GM19397 (cell line): ENCODE results near the gene BLCAP.

Experiments used
- ATAC-seq: cut with Tn5 transposase; IDR thresholded peaks from one replicate; pipeline ENCODE4 v1.9.1; 2021; ENCODE audit warnings: mild to moderate bottlenecking, moderate library complexity; ENCODE audit not compliant: unreplicated experiment

The BLCAP gene

GRCh38 chr20:37518059-37518458 is 9.6 kb downstream of the BLCAP start:
- no peak for ATAC-seq

GRCh38 chr20:37516811-37517750 is 10.6 kb downstream of the BLCAP start:
- no peak for ATAC-seq

GRCh38 chr20:37515876-37516275 is 11.8 kb downstream of the BLCAP start:
- ATAC-seq = no peak

GRCh38 chr20:37513779-37514359 is 13.8 kb downstream of the BLCAP start:
- ATAC-seq = no peak

- no peak for ATAC-seq
Measured at GRCh38 chr20:37511610-37512275, 15.9 kb downstream of the BLCAP start.

- ATAC-seq = no peak
Measured at GRCh38 chr20:37510226-37510625, 17.4 kb downstream of the BLCAP start.

- ATAC-seq = no peak
Measured at GRCh38 chr20:37506152-37506725, 21.4 kb downstream of the BLCAP start.

GRCh38 chr20:37505263-37506151 is 22.2 kb downstream of the BLCAP start:
- ATAC-seq = no peak

GRCh38 chr20:37504404-37505096 is 23.1 kb downstream of the BLCAP start:
- no peak for ATAC-seq

GRCh38 chr20:37503256-37503927 is 24.3 kb downstream of the BLCAP start:
- no peak for ATAC-seq

GRCh38 chr20:37502654-37503053 is 25.0 kb downstream of the BLCAP start:
- no peak for ATAC-seq

- ATAC-seq = no peak
Measured at GRCh38 chr20:37501940-37502339, 25.7 kb downstream of the BLCAP start.

- no peak for ATAC-seq
Measured at GRCh38 chr20:37500311-37500710, 27.4 kb downstream of the BLCAP start.

GRCh38 chr20:37498066-37498665 is 29.5 kb downstream of the BLCAP start:
- ATAC-seq = no peak

GRCh38 chr20:37494796-37495195 is 32.9 kb downstream of the BLCAP start:
- ATAC-seq = no peak

GRCh38 chr20:37494301-37494700 is 33.4 kb downstream of the BLCAP start:
- ATAC-seq = no peak

- no peak for ATAC-seq
Measured at GRCh38 chr20:37492945-37493344, 34.7 kb downstream of the BLCAP start.

GRCh38 chr20:37492096-37492625 is 35.5 kb downstream of the BLCAP start:
- ATAC-seq = no peak
